Immature natural killer cell (primary cell): Measurements from ENCODE around the gene SERPINB6. TPM values are rescaled to one million over a fixed set of nuclear protein-coding genes. Genes with fewer than 3 reads are reported as not detected.
"Not testable (repeated sequence)": the region's sequence is repeated elsewhere in the genome, so short reads cannot be mapped to it uniquely, and the experiment has no call there.

Experiments
- DNase-seq, 3 donors: peaks; one replicate each; pipeline ENCODE4 v3.0.0; 2022; ENCODE audit warnings: mixed read lengths in 1 of 3
- H3K27ac Mint-ChIP-seq, 6 donors: one replicate each; pipeline ENCODE4 v1.8.0; 2020; ENCODE audit warnings: mixed read lengths in 6 of 6, mild to moderate bottlenecking in 5 of 6, inconsistent platforms in 4 of 6, moderate library complexity in 3 of 6
- H3K27me3 Mint-ChIP-seq, 3 donors: one replicate each; pipeline ENCODE4 v1.8.0; 2020 to 2021; ENCODE audit warnings: low read depth in 3 of 3, mild to moderate bottlenecking in 3 of 3, mixed read lengths in 3 of 3, moderate library complexity in 3 of 3, inconsistent platforms in 1 of 3
- H3K36me3 Mint-ChIP-seq, 3 donors: one replicate each; pipeline ENCODE4 v1.8.0; 2020; ENCODE audit warnings: mixed read lengths in 3 of 3, inconsistent platforms in 2 of 3, mild to moderate bottlenecking in 2 of 3
- H3K4me1 Mint-ChIP-seq, 2 donors: one replicate each; pipeline ENCODE4 v1.8.0; 2020; ENCODE audit warnings: inconsistent platforms in 2 of 2, mild to moderate bottlenecking in 2 of 2, mixed read lengths in 2 of 2, moderate library complexity in 1 of 2
- H3K4me3 Mint-ChIP-seq, 5 donors: one replicate each; pipeline ENCODE4 v1.8.0; 2020; ENCODE audit warnings: mild to moderate bottlenecking in 5 of 5, mixed read lengths in 5 of 5, inconsistent platforms in 3 of 5, moderate library complexity in 3 of 5
- H3K9me3 Mint-ChIP-seq, 6 donors: one replicate each; pipeline ENCODE4 v1.8.0; 2020; ENCODE audit warnings: mild to moderate bottlenecking in 6 of 6, mixed read lengths in 6 of 6, inconsistent platforms in 4 of 6, moderate library complexity in 3 of 6
- polyA plus RNA-seq, 3 donors: library from polyadenylated mRNA; unstranded; fragments of 300-500 nt; fragmentation: Illumina TruSeq; gene quantifications; one replicate each; pipeline ENCODE4 v1.2.3, GENCODE V29; 2021

The SERPINB6 gene
- polyA plus RNA-seq, 3 donors from 2014 or later: 196 to 243 (median 199) TPM

- no peaks in the 10 kb centered on the region for H3K9me3 Mint-ChIP-seq
- peaks cover 0 to 1% (median 0%) of the 10 kb centered on the region in 3 donors for H3K27me3 Mint-ChIP-seq
- peak overlapping the region in 5 of 6 donors; percentile 3 to 85 (median 73) for H3K27ac Mint-ChIP-seq
- H3K4me1 Mint-ChIP-seq: peaks cover 41 to 58% of the 10 kb centered on the region in 2 donors
- DNase-seq: no peak
- no peaks in the 10 kb centered on the region for H3K36me3 Mint-ChIP-seq
- peak overlapping the region in 1 of 5 donors; percentile 43 for H3K4me3 Mint-ChIP-seq
Measured at GRCh38 chr6:2913621-2914317, 57.6 kb downstream of the SERPINB6 start.

GRCh38 chr6:2911171-2911570, 60.2 kb downstream of the SERPINB6 start:
- Mint-ChIP-seq H3K36me3 (no peaks in the 10 kb centered on the region), H3K27ac (no peak overlapping the region), H3K9me3 (no peaks in the 10 kb centered on the region), H3K4me1 (peaks cover 19 to 33% of the 10 kb centered on the region in 2 donors), H3K27me3 (peaks cover 1 to 4% (median 2%) of the 10 kb centered on the region in 3 donors), H3K4me3 (no peak overlapping the region)
- DNase-seq: no peak

GRCh38 chr6:2909718-2910117, 61.6 kb downstream of the SERPINB6 start:
- peak in 1 of 3 donors; percentile 12 for DNase-seq
- H3K4me1 Mint-ChIP-seq: peaks cover 9 to 20% of the 10 kb centered on the region in 2 donors
- H3K9me3 Mint-ChIP-seq: no peaks in the 10 kb centered on the region
- peaks cover 1 to 4% (median 2%) of the 10 kb centered on the region in 3 donors for H3K27me3 Mint-ChIP-seq
- no peak overlapping the region for H3K4me3 Mint-ChIP-seq
- peak overlapping the region in 1 of 6 donors; percentile 67 for H3K27ac Mint-ChIP-seq
- H3K36me3 Mint-ChIP-seq: no peaks in the 10 kb centered on the region

GRCh38 chr6:2909051-2909606, 62.2 kb downstream of the SERPINB6 start:
- not testable (repeated sequence) for DNase-seq, H3K27ac Mint-ChIP-seq, H3K4me3 Mint-ChIP-seq, H3K27me3 Mint-ChIP-seq, H3K9me3 Mint-ChIP-seq, H3K36me3 Mint-ChIP-seq
- H3K4me1 Mint-ChIP-seq: peaks cover 11 to 14% of the 10 kb centered on the region in 2 donors

- not testable (repeated sequence) for H3K36me3 Mint-ChIP-seq, H3K4me3 Mint-ChIP-seq, H3K27ac Mint-ChIP-seq, H3K27me3 Mint-ChIP-seq, DNase-seq, H3K4me1 Mint-ChIP-seq, H3K9me3 Mint-ChIP-seq
Measured at GRCh38 chr6:2908516-2908915, 62.9 kb downstream of the SERPINB6 start.

GRCh38 chr6:2903411-2904185, 67.8 kb downstream of the SERPINB6 start:
- Mint-ChIP-seq H3K4me1 (peaks cover 41 to 44% of the 10 kb centered on the region in 2 donors), H3K4me3 (peak overlapping the region; percentile 96 to 100 (median 99)), H3K36me3 (peaks cover 14 to 28% (median 20%) of the 10 kb centered on the region in 3 donors), H3K27ac (peak overlapping the region in 1 of 6 donors; percentile 93), H3K27me3 (peaks cover 3 to 18% (median 11%) of the 10 kb centered on the region in 3 donors)
- H3K9me3 Mint-ChIP-seq, DNase-seq: not testable (repeated sequence)

GRCh38 chr6:2901645-2902502, 69.5 kb downstream of the SERPINB6 start:
- Mint-ChIP-seq H3K27ac (peak overlapping the region; percentile 93 to 98 (median 94)), H3K27me3 (peaks cover 3 to 16% (median 9%) of the 10 kb centered on the region in 3 donors), H3K4me3 (peak overlapping the region; percentile 96 to 100 (median 99)), H3K4me1 (peaks cover 56% of the 10 kb centered on the region in 2 donors), H3K36me3 (peaks cover 23 to 43% (median 25%) of the 10 kb centered on the region in 3 donors)
- DNase-seq: peak in 2 of 3 donors; percentile 3 to 6
- not testable (repeated sequence) for H3K9me3 Mint-ChIP-seq

- Mint-ChIP-seq H3K27ac (peak overlapping the region; percentile 78 to 98 (median 94)), H3K27me3 (peaks cover 3 to 14% (median 9%) of the 10 kb centered on the region in 3 donors), H3K36me3 (peaks cover 26 to 46% (median 28%) of the 10 kb centered on the region in 3 donors), H3K4me3 (peak overlapping the region; percentile 96 to 100 (median 99)), H3K4me1 (peaks cover 59 to 65% of the 10 kb centered on the region in 2 donors), H3K9me3 (no peaks in the 10 kb centered on the region)
- peak in 2 of 3 donors; percentile 38 to 39 for DNase-seq
Measured at GRCh38 chr6:2900821-2901644, 70.3 kb downstream of the SERPINB6 start.

- DNase-seq: no peak
- Mint-ChIP-seq H3K27ac (peak overlapping the region in 5 of 6 donors; percentile 53 to 98 (median 94)), H3K27me3 (peaks cover 3 to 14% (median 9%) of the 10 kb centered on the region in 3 donors), H3K4me3 (peak overlapping the region; percentile 96 to 100 (median 99)), H3K36me3 (peaks cover 28 to 49% (median 30%) of the 10 kb centered on the region in 3 donors), H3K4me1 (peaks cover 60 to 68% of the 10 kb centered on the region in 2 donors), H3K9me3 (no peaks in the 10 kb centered on the region)
Measured at GRCh38 chr6:2900221-2900807, 71.1 kb downstream of the SERPINB6 start.

GRCh38 chr6:2899596-2899995, 71.8 kb downstream of the SERPINB6 start:
- Mint-ChIP-seq H3K9me3 (no peaks in the 10 kb centered on the region), H3K4me3 (peak overlapping the region; percentile 25 to 100 (median 98)), H3K27ac (peak overlapping the region in 5 of 6 donors; percentile 0 to 98 (median 94)), H3K27me3 (peaks cover 3 to 14% (median 9%) of the 10 kb centered on the region in 3 donors), H3K36me3 (peaks cover 28 to 56% (median 30%) of the 10 kb centered on the region in 3 donors), H3K4me1 (peaks cover 60 to 68% of the 10 kb centered on the region in 2 donors)
- DNase-seq: no peak
